SU-DHL-6 (cell line): ENCODE measurements around the gene PRTN3.

Experiments used
- H2AFZ ChIP-seq: fragments of 200-600 bp; sonication (generic); 2 replicates; pipeline ENCODE4 v1.6.1; 2014; ENCODE audit warnings: low read depth, mild to moderate bottlenecking, moderate library complexity, mixed read lengths, antibody characterized with exemption, low read length; ENCODE audit not compliant: severe bottlenecking
- H3F3A ChIP-seq: fragments of 200-600 bp; shearing (Covaris generic); 2 replicates; pipeline ENCODE4 v1.6.0; 2016; ENCODE audit warnings: antibody characterized with exemption, mild to moderate bottlenecking; ENCODE audit not compliant: insufficient read depth
- H3K27ac ChIP-seq: fragments of 200-600 bp; sonication (generic); 2 replicates; pipeline ENCODE4 v1.5.1; 2016; ENCODE audit warnings: low read depth, mild to moderate bottlenecking, low read length, moderate library complexity, mixed read lengths
- H3K27me3 ChIP-seq: fragments of 200-600 bp; sonication (generic), shearing (Covaris generic); 2 replicates; pipeline ENCODE4 v1.6.0; 2014; ENCODE audit warnings: mild to moderate bottlenecking, low read length
- H3K36me3 ChIP-seq: fragments of 200-600 bp; sonication (generic); 2 replicates; pipeline ENCODE4 v1.6.1; 2014; ENCODE audit warnings: mild to moderate bottlenecking, low read length, mixed read lengths
- H3K4me2 ChIP-seq: fragments of 300-600, 200-600 bp; shearing (Covaris generic), sonication (generic); 2 replicates; pipeline ENCODE4 v1.6.0; 2014; ENCODE audit warnings: low read length, low read depth, mild to moderate bottlenecking; ENCODE audit not compliant: poor library complexity, severe bottlenecking
- H3K4me3 ChIP-seq: fragments of 200-600 bp; sonication (generic); 2 replicates; pipeline ENCODE4 v1.5.1; 2014; ENCODE audit warnings: antibody characterized with exemption, low read length, mild to moderate bottlenecking, mixed read lengths; ENCODE audit not compliant: insufficient read depth, poor library complexity, severe bottlenecking
- H3K79me2 ChIP-seq: fragments of 200-600 bp; sonication (generic); 2 replicates; pipeline ENCODE4 v1.6.1; 2014; ENCODE audit warnings: mild to moderate bottlenecking, low read length, moderate library complexity; ENCODE audit not compliant: insufficient read depth
- H3K9ac ChIP-seq: fragments of 200-600 bp; sonication (generic); 2 replicates; pipeline ENCODE4 v1.7.0; 2014; ENCODE audit warnings: mild to moderate bottlenecking, low read length
- H3K9me2 ChIP-seq: fragments of 200-600 bp; sonication (generic); replicated peaks from 2 replicates; pipeline ENCODE4 v1.6.1; 2014; ENCODE audit warnings: low read length; ENCODE audit not compliant: insufficient read depth
- H3K9me3 ChIP-seq: fragments of 200-600 bp; sonication (generic); 2 replicates; pipeline ENCODE4 v1.6.1; 2014; ENCODE audit warnings: low read length, mixed read lengths; ENCODE audit not compliant: insufficient read depth
- H4K20me1 ChIP-seq: fragments of 200-600 bp; sonication (generic); 2 replicates; pipeline ENCODE4 v1.6.1; 2014; ENCODE audit warnings: low read depth, mild to moderate bottlenecking, antibody characterized with exemption, low read length, moderate library complexity, mixed read lengths
- CTCF ChIP-seq: fragments of 200-600 bp; sonication (generic); IDR thresholded peaks from one replicate; pipeline ENCODE4 v1.5.1; 2017; ENCODE audit warnings: antibody characterized with exemption, mild to moderate bottlenecking, low read length, moderate library complexity; ENCODE audit not compliant: insufficient read depth, poor library complexity, severe bottlenecking
- EZH2phosphoT487 ChIP-seq: fragments of 200-600 bp; sonication (generic), shearing (Covaris generic); conservative IDR thresholded peaks from 2 replicates; pipeline ENCODE4 v1.6.1; 2018; ENCODE audit warnings: mild to moderate bottlenecking, antibody characterized with exemption, low read length, moderate library complexity, mixed read lengths

Gene PRTN3

GRCh38 chr19:805166-805551 lies 35.6 kb upstream of the PRTN3 start:
- TF ChIP-seq EZH2phosphoT487, result no peak
- no peak for TF ChIP-seq CTCF
- Histone ChIP-seq H4K20me1 (peaks cover 34% of the 10 kb centered on the region), H3K4me2 (no peak overlapping the region), H3K36me3 (peaks cover 15% of the 10 kb centered on the region; the same call in 1 of the 2 replicates), H3K79me2 (peaks cover 67% of the 10 kb centered on the region), H2AFZ (no peak overlapping the region), H3K4me3 (no peak overlapping the region), H3F3A (peaks cover 9% of the 10 kb centered on the region; the same call in 1 of the 2 replicates), H3K9ac (no peak overlapping the region), H3K27me3 (no peaks in the 10 kb centered on the region), H3K27ac (no peak overlapping the region), H3K9me3 (no peaks in the 10 kb centered on the region), H3K9me2 (no peaks in the 10 kb centered on the region)

GRCh38 chr19:805600-806550 lies 34.9 kb upstream of the PRTN3 start:
- Histone ChIP-seq H3K27ac (no peak overlapping the region), H3K4me3 (no peak overlapping the region), H2AFZ (no peak overlapping the region), H3K79me2 (peaks cover 60% of the 10 kb centered on the region), H3K27me3 (no peaks in the 10 kb centered on the region), H3K9ac (no peak overlapping the region), H3F3A (peaks cover 10% of the 10 kb centered on the region; the same call in 1 of the 2 replicates), H4K20me1 (peaks cover 30% of the 10 kb centered on the region), H3K4me2 (no peak overlapping the region), H3K9me3 (no peaks in the 10 kb centered on the region), H3K36me3 (peaks cover 15% of the 10 kb centered on the region; the same call in 1 of the 2 replicates), H3K9me2 (no peaks in the 10 kb centered on the region)
- TF ChIP-seq EZH2phosphoT487, result no peak
- TF ChIP-seq CTCF, result no peak

GRCh38 chr19:806815-807421 lies 33.9 kb upstream of the PRTN3 start:
- Histone ChIP-seq H3K9ac (no peak overlapping the region), H3K9me2 (no peaks in the 10 kb centered on the region), H3K79me2 (peaks cover 50% of the 10 kb centered on the region), H4K20me1 (peaks cover 21% of the 10 kb centered on the region), H2AFZ (no peak overlapping the region), H3K4me3 (no peak overlapping the region), H3F3A (peaks cover 20% of the 10 kb centered on the region), H3K27ac (no peak overlapping the region), H3K36me3 (peaks cover 15% of the 10 kb centered on the region; the same call in 1 of the 2 replicates), H3K9me3 (no peaks in the 10 kb centered on the region), H3K27me3 (no peaks in the 10 kb centered on the region), H3K4me2 (no peak overlapping the region)
- TF ChIP-seq EZH2phosphoT487 (no peak), CTCF (no peak)
